ENCODE data around the gene OPCML.

GRCh38 chr11:132439711-132440255, 1092.5 kb downstream of the OPCML start:
- TF ChIP-seq EZH2 (IDR thresholded peaks at IDR 0.05; ENCODE audit: borderline replicate concordance, insufficient read depth, low read length, poor library complexity, severe bottlenecking), result no peak
- TF ChIP-seq CTCF (IDR thresholded peaks at IDR 0.05; ENCODE audit: poor library complexity, severe bottlenecking), result no peak
